Heart right ventricle (tissue), 16 donors: ENCODE data around the gene TRAFD1. TPM values are rescaled to one million over a fixed set of nuclear protein-coding genes. Genes with fewer than 3 reads are reported as not detected.

Experiments
- ATAC-seq, 8 donors: fragments of 200-7000 bp; cut with Tn5 transposase; one replicate each; pipeline ENCODE4 v1.9.1; 2020; ENCODE audit warnings: mild to moderate bottlenecking in 8 of 8, moderate library complexity in 8 of 8, moderate number of reproducible peaks in 1 of 8
- DNase-seq, 2 donors: peaks; one replicate each; pipeline ENCODE4 v3.0.0-alpha.2; 2020
- H3K27ac ChIP-seq, 10 donors: fragments of 200-600 bp; sonication (generic) in 2 of 10; one replicate each; pipeline versions ENCODE4 v1.5.0 to v1.8.0; 2020 to 2022; ENCODE audit warnings: mild to moderate bottlenecking in 3 of 10
- H3K27me3 ChIP-seq, 7 donors: fragments of 200-600 bp; one replicate each; pipeline ENCODE4 v1.8.0; 2021 to 2022; ENCODE audit warnings: mild to moderate bottlenecking in 2 of 7
- H3K36me3 ChIP-seq, 9 donors: fragments of 200-600 bp; sonication (generic) in 1 of 9; one replicate each; pipeline versions ENCODE4 v1.5.0 to v1.8.0; 2020 to 2022; ENCODE audit warnings: mild to moderate bottlenecking in 2 of 9
- H3K4me1 ChIP-seq, 9 donors: fragments of 200-600 bp; sonication (generic) in 1 of 9; one replicate each; pipeline versions ENCODE4 v1.5.0 to v1.8.0; 2020 to 2022; ENCODE audit warnings: mild to moderate bottlenecking in 4 of 9
- H3K4me3 ChIP-seq, 10 donors: fragments of 200-600 bp; sonication (generic) in 2 of 10; one replicate each; pipeline versions ENCODE4 v1.5.0 to v1.8.0; 2020 to 2022; ENCODE audit warnings: mild to moderate bottlenecking in 7 of 10, moderate library complexity in 2 of 10
- H3K9me3 ChIP-seq, 11 donors: fragments of 200-600 bp in 10 of 11; sonication (generic) in 2 of 11; one replicate each; pipeline versions ENCODE4 v1.5.0 to v1.8.0; 2013 to 2022; ENCODE audit warnings: mild to moderate bottlenecking in 2 of 11, control low read depth in 1 of 11, moderate library complexity in 1 of 11
- whole genome bisulfite sequencing, 2 donors: extraction: QIAGEN DNeasy Blood & Tissue Kit; methylation state at CpG; one replicate each; pipeline ENCODE4 v1.1.7; 2013; ENCODE audit warnings: inconsistent platforms in 1 of 2; 5-methylcytosine and 5-hydroxymethylcytosine counted together
- intact Hi-C, 10 donors: fragments of 100-400 bp; cut with DNase I; formaldehyde crosslinking; loops; one replicate each; pipeline versions ENCODE4 v1.11.1 to v1.14.2; 2022
- polyA plus RNA-seq, 2 donors: library from polyadenylated mRNA; stranded (reverse); fragments of 200-250 nt; gene quantifications; one replicate each; pipeline ENCODE4 v1.2.3, GENCODE V29; 2013
- total RNA-seq, 10 donors: library from RNA; stranded (reverse); fragmentation: NEBNext Ultra II Directional in 3 of 10; extraction: Animal tissue kit (Norgen Biotek cat#: 25700) in 3 of 10; gene quantifications; one replicate each; pipeline versions ENCODE4 v1.2.1 to v1.2.4, GENCODE V29; 2021 to 2023
- TF ChIP-seq, protein P1 (sequence below), 9 donors: fragments of 200-600 bp; sonication (generic) in 2 of 9; IDR thresholded peaks; one replicate each; pipeline versions ENCODE4 v1.5.0 to v1.8.0; 2021 to 2022; ENCODE audit warnings: antibody characterized with exemption in 9 of 9, mild to moderate bottlenecking in 5 of 9, moderate library complexity in 1 of 9
- donor health status: Arrhythmogenic right ventricular cardiomyopathy.
- donor health status: ischemic (EF 13 %, LVEDD 7.1; RV severe dilation, severe dysfunction).
- donor health status: healthy with polysubstance abuse.
- donor health status: DM: no; HTN: yes; CAD: no.
- donor health status: DM: no; HTN: no; CAD: no.
- donor health status: ischemic (EF 25% LVEDD 6.9; RV normal size, moderate dysfunction).
- donor health status: ischemic (EF 25% LVEDD 5.7; RV mildly dilated, moderate dysfunction).
- donor health status: healthy.
- donor health status: DM: yes; HTN: yes; CAD: no.
- donor health status: Ischemic cardiomyopathy.
- donor health status: ischemic (EF 35%, LVEDD 5.7; RV mildly dilated, moderate dysfunction).
- donor health status: nonischemic (EF 11% LVEDD 7.7; RV severe dilation, severe dysfunction).
- donor health status: DM: yes; HTN: yes; CAD: no.
- donor health status: PGD.
- donor health status: ischemic (EF 29% LVEDD 5.4; RV normal size, mild dysfunction).
- donor health status: nonischemic (EF 23%, LVEDD 6.1; RV moderate dilation, normal function).

TRAFD1 gene
- total and polyA plus RNA-seq, 12 donors: 7.8 to 72.5 (median 24.3) TPM

DNA sequence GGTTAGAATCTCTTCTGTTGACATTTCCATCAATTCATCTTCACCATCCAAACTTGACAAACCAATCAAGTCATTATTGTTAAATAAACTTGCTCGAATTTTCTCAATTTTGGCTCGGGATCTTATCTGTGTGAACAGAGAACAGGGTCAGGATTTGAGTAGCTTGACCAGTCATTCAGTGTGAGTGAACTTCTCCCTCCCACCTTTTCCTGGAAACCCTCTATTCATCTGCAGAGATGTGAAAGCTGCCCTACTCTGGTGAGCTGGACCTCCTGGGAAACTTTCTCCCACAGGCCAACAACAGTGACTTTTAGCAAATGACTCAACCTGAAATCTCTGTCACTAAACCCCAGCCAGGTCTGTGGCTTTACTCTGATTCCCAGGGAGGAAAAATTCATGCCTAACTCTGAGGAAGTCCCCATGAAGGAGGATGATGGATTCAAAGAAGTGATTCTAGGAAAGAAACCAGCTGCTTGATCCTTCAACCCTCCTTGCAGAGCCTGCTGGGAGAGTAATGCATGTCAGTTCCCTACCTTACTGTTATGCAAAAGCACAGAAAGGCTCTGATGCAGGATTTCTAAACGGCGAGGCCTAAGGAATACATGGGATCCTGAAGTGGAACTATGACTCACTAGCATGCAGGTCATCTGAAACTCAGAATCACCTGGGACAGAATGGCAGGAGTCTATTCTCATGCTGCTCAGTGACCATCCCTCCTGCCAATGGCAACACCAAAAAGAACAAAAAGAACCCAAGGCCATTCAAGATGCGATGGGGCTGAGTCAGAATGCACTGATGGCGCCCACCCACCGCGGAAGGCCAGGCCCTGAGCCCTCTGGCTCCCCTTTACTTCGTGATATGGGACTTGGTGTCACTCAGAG is 58.0 kb downstream of the TRAFD1 start:
- TF ChIP-seq, protein P1, sequence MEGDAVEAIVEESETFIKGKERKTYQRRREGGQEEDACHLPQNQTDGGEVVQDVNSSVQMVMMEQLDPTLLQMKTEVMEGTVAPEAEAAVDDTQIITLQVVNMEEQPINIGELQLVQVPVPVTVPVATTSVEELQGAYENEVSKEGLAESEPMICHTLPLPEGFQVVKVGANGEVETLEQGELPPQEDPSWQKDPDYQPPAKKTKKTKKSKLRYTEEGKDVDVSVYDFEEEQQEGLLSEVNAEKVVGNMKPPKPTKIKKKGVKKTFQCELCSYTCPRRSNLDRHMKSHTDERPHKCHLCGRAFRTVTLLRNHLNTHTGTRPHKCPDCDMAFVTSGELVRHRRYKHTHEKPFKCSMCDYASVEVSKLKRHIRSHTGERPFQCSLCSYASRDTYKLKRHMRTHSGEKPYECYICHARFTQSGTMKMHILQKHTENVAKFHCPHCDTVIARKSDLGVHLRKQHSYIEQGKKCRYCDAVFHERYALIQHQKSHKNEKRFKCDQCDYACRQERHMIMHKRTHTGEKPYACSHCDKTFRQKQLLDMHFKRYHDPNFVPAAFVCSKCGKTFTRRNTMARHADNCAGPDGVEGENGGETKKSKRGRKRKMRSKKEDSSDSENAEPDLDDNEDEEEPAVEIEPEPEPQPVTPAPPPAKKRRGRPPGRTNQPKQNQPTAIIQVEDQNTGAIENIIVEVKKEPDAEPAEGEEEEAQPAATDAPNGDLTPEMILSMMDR (IDR thresholded peaks at IDR 0.05): no peak
- no peak for DNase-seq
- Histone ChIP-seq H3K36me3 (peaks cover 0 to 98% (median 30%) of the 10 kb centered on the region in 9 donors), H3K4me3 (no peak overlapping the region), H3K27ac (no peak overlapping the region), H3K4me1 (no peaks in the 10 kb centered on the region), H3K27me3 (no peaks in the 10 kb centered on the region), H3K9me3 (no peaks in the 10 kb centered on the region)
- intact Hi-C loops: no loop called here
- ATAC-seq: no peak
- WGBS, 2 donors: 81 to 82% methylated on average over 9 of the region's 9 CpGs

- no peak for DNase-seq
- peaks cover 0 to 97% (median 30%) of the 10 kb centered on the region in 9 donors for H3K36me3 ChIP-seq
- H3K9me3 ChIP-seq: no peaks in the 10 kb centered on the region
- WGBS, 2 donors: 96 to 97% methylated on average over 46 of the region's 46 CpGs
- no peak overlapping the region for H3K4me3 ChIP-seq
- intact Hi-C loops: no loop called here
- H3K4me1 ChIP-seq: no peaks in the 10 kb centered on the region
- H3K27ac ChIP-seq: no peak overlapping the region
- no peak for ATAC-seq
- no peaks in the 10 kb centered on the region for H3K27me3 ChIP-seq
- TF ChIP-seq, protein P1 (IDR thresholded peaks at IDR 0.05): no peak
Observed at GRCh38 chr12:112184056-112184887, 58.9 kb downstream of the TRAFD1 start.

- WGBS, 2 donors: 89 to 90% methylated on average over 26 of the region's 26 CpGs
- DNase-seq (no peak), ATAC-seq (peak in 2 of 8 donors; percentile 22 to 46)
- no peak overlapping the region for H3K27ac ChIP-seq
- no peaks in the 10 kb centered on the region for H3K4me1 ChIP-seq
- no peak overlapping the region for H3K4me3 ChIP-seq
- H3K36me3 ChIP-seq: peaks cover 0 to 97% (median 20%) of the 10 kb centered on the region in 9 donors
- intact Hi-C loops: no loop called here
- no peaks in the 10 kb centered on the region for H3K27me3 ChIP-seq
- no peaks in the 10 kb centered on the region for H3K9me3 ChIP-seq
- TF ChIP-seq, protein P1 (IDR thresholded peaks at IDR 0.05): no peak
Observed at GRCh38 chr12:112185093-112185923, 59.9 kb downstream of the TRAFD1 start.
